HCT116 (cell line): Measurements from ENCODE around the gene SIRPA. TPM values are rescaled to one million over a fixed set of nuclear protein-coding genes. Genes with fewer than 3 reads are reported as not detected.

Experiments
- ATAC-seq: fragments of 200-7000 bp; cut with Tn5 transposase; 2 replicates; pipeline ENCODE4 v1.9.1; 2020; ENCODE audit warnings: mild to moderate bottlenecking, moderate library complexity
- BruUV-seq: library from RNA; stranded (reverse); fragments of 400-500 nt; replicated peaks from 2 replicates; lab custom pipeline; 2021; lab: Mats Ljungman, UMichigan
- CTCF ChIA-PET: fragments of 300-600 bp; sonication (Branson Sonifier 250); formaldehyde crosslinking; loops from one replicate; lab custom pipeline; 2021; ENCODE audit warnings: antibody characterized with exemption; lab: Charles Lee
- POLR2A ChIA-PET: fragments of 300-600, 350-600 bp; sonication (Branson Sonifier 250); formaldehyde crosslinking; loops from one replicate; lab custom pipeline; 2021; ENCODE audit warnings: antibody characterized with exemption; lab: Charles Lee
- RAD21 ChIA-PET, 2 experiments: fragments of 300-600 bp; sonication (Branson Sonifier 250); formaldehyde crosslinking; loops; one replicate each; lab custom pipeline; 2023; ENCODE audit warnings: low total read pairs in 2 of 2; ENCODE audit not compliant: uncharacterized antibody in 2 of 2, unreplicated experiment in 2 of 2, low non-redundant PET in 1 of 2; lab: Charles Lee
- DNase-seq: peaks from one replicate; pipeline ENCODE4 v3.0.0-alpha.2; 2010; ENCODE audit warnings: low read depth, low spot score
- H2AFZ ChIP-seq: fragments of 200-600 bp; shearing (Covaris generic), sonication (generic); 2 replicates; pipeline ENCODE4 v1.6.1; 2017; ENCODE audit warnings: low read depth, mixed run types, mixed read lengths, antibody characterized with exemption, low read length; ENCODE audit not compliant: poor library complexity, severe bottlenecking
- H3K27ac ChIP-seq: 2 replicates; pipeline ENCODE4 v1.5.1; 2012; ENCODE audit warnings: low read depth, low read length
- H3K27me3 ChIP-seq: fragments of 200-600 bp; sonication (generic); 2 replicates; pipeline ENCODE4 v1.6.1; 2016; ENCODE audit warnings: mixed run types, low read length, mixed read lengths; ENCODE audit not compliant: insufficient read depth
- H3K36me3 ChIP-seq, 2 experiments: fragments of 200-500 bp in 1 of 2; fragments of 200-600 bp in 1 of 2; sonication (Bioruptor generic) in 1 of 2; sonication (generic) in 1 of 2; 2 replicates each; pipeline versions ENCODE4 v1.5.1 to v1.6.1; 2014 to 2016; ENCODE audit warnings: low read length in 2 of 2, inconsistent platforms in 1 of 2, mixed read lengths in 1 of 2, mixed run types in 1 of 2; ENCODE audit not compliant: insufficient read depth in 2 of 2, control insufficient read depth in 1 of 2
- H3K4me1 ChIP-seq, 2 experiments: fragments of 200-600 bp in 1 of 2; sonication (generic) in 1 of 2; 2 replicates each; pipeline versions ENCODE4 v1.5.1 to v1.6.1; 2012 to 2017; ENCODE audit warnings: low read length in 2 of 2, inconsistent platforms in 1 of 2, mild to moderate bottlenecking in 1 of 2, mixed read lengths in 1 of 2, mixed run types in 1 of 2, moderate library complexity in 1 of 2; ENCODE audit not compliant: insufficient read depth in 2 of 2, control insufficient read depth in 1 of 2
- H3K4me2 ChIP-seq: fragments of 200-600 bp; sonication (generic); 2 replicates; pipeline ENCODE4 v1.6.1; 2017; ENCODE audit warnings: mixed run types, low read length, mixed read lengths
- H3K4me3 ChIP-seq, 2 experiments: fragments of 200-600 bp in 1 of 2; sonication (generic) in 1 of 2; replicated peaks in 1 of 2; 2 replicates each; pipeline ENCODE4 v1.5.1; 2011 to 2016; ENCODE audit warnings: low read length in 2 of 2, control low read depth in 1 of 2, low read depth in 1 of 2, mild to moderate bottlenecking in 1 of 2, mixed read lengths in 1 of 2, mixed run types in 1 of 2
- H3K79me2 ChIP-seq: fragments of 200-600 bp; sonication (generic); 2 replicates; pipeline ENCODE4 v1.6.1; 2017; ENCODE audit warnings: mild to moderate bottlenecking, mixed run types, low read length, moderate library complexity, mixed read lengths; ENCODE audit not compliant: insufficient read depth
- H3K9ac ChIP-seq: fragments of 200-600 bp; sonication (generic); 2 replicates; pipeline ENCODE4 v1.6.1; 2016; ENCODE audit warnings: low read length, mixed read lengths
- H3K9me2 ChIP-seq: fragments of 200-600 bp; sonication (generic), shearing (Covaris generic); 2 replicates; pipeline ENCODE4 v1.6.1; 2017; ENCODE audit warnings: mixed run types, mild to moderate bottlenecking, moderate library complexity; ENCODE audit not compliant: insufficient read depth
- H3K9me3 ChIP-seq, 2 experiments: fragments of 200-500 bp in 1 of 2; fragments of 200-600 bp in 1 of 2; sonication (Bioruptor generic) in 1 of 2; sonication (generic) in 1 of 2; 2 replicates each; pipeline ENCODE4 v1.6.1; 2014 to 2017; ENCODE audit warnings: low read length in 2 of 2, mixed read lengths in 2 of 2, inconsistent platforms in 1 of 2, low read depth in 1 of 2, mild to moderate bottlenecking in 1 of 2, mixed run types in 1 of 2, moderate library complexity in 1 of 2; ENCODE audit not compliant: control insufficient read depth in 1 of 2, insufficient read depth in 1 of 2
- H4K20me1 ChIP-seq: fragments of 200-600 bp; sonication (generic), shearing (Covaris generic); 2 replicates; pipeline ENCODE4 v1.6.1; 2017; ENCODE audit warnings: mixed run types, mild to moderate bottlenecking, moderate library complexity; ENCODE audit not compliant: insufficient read depth
- ATF3 ChIP-seq: IDR thresholded peaks from 2 replicates; pipeline ENCODE4 v1.6.1; 2012
- CBX3 ChIP-seq: IDR thresholded peaks from 2 replicates; pipeline ENCODE4 v1.6.1; 2012; ENCODE audit warnings: low read depth
- CEBPB ChIP-seq: IDR thresholded peaks from 2 replicates; pipeline ENCODE4 v1.6.1; 2012; ENCODE audit warnings: low read depth
- EGR1 ChIP-seq: IDR thresholded peaks from 2 replicates; pipeline ENCODE4 v1.6.1; 2012; ENCODE audit warnings: low read depth
- ELF1 ChIP-seq: IDR thresholded peaks from 2 replicates; pipeline ENCODE4 v1.6.1; 2012; ENCODE audit warnings: low read depth, borderline replicate concordance
- EZH2 ChIP-seq: fragments of 200-600 bp; sonication (generic); IDR thresholded peaks from 2 replicates; pipeline ENCODE4 v1.6.1; 2017; ENCODE audit warnings: antibody characterized with exemption, mixed run types
- EZH2phosphoT487 ChIP-seq: fragments of 200-600 bp; IDR thresholded peaks from 2 replicates; pipeline ENCODE4 v1.6.1; 2018; ENCODE audit warnings: antibody characterized with exemption, borderline replicate concordance
- MAX ChIP-seq: IDR thresholded peaks from 2 replicates; pipeline ENCODE4 v1.6.1; 2012
- POLR2A ChIP-seq: IDR thresholded peaks from 2 replicates; pipeline ENCODE4 v1.7.0; 2011; ENCODE audit warnings: borderline replicate concordance; ENCODE audit not compliant: insufficient read depth, insufficient read length; ENCODE audit errors: extremely low read depth
- POLR2AphosphoS5 ChIP-seq: IDR thresholded peaks from 2 replicates; pipeline ENCODE4 v1.6.1; 2011; ENCODE audit warnings: mild to moderate bottlenecking, low read depth, low read length, moderate library complexity
- RAD21 ChIP-seq: IDR thresholded peaks from 2 replicates; pipeline ENCODE4 v1.6.1; 2012; ENCODE audit warnings: low read depth, mild to moderate bottlenecking
- SIN3A ChIP-seq: IDR thresholded peaks from 2 replicates; pipeline ENCODE4 v1.6.1; 2012; ENCODE audit warnings: low read depth
- SRF ChIP-seq: IDR thresholded peaks from 2 replicates; pipeline ENCODE4 v1.6.1; 2012; ENCODE audit warnings: low read depth
- TCF7L2 ChIP-seq: IDR thresholded peaks from 2 replicates; pipeline ENCODE4 v1.7.0; 2011; ENCODE audit warnings: borderline replicate concordance, inconsistent platforms; ENCODE audit not compliant: insufficient read depth, insufficient read length; ENCODE audit errors: extremely low read depth
- ZFX ChIP-seq: fragments of 450-650 bp; IDR thresholded peaks from 2 replicates; pipeline ENCODE4 v1.6.1; 2017
- intact Hi-C: fragments of 100-400 bp; cut with micrococcal nuclease; formaldehyde crosslinking; loops from 2 replicates; pipeline ENCODE4 v1.10.0; 2022
- total RNA-seq: library from RNA; stranded (reverse); gene quantifications from one replicate; pipeline ENCODE4 v1.2.1, GENCODE V29; 2021; ENCODE audit not compliant: unreplicated experiment
- TF ChIP-seq, protein P1 (sequence below), 3 experiments: fragments of 200-600 bp in 1 of 3; sonication (generic) in 1 of 3; IDR thresholded peaks in 2 of 3; conservative IDR thresholded peaks in 1 of 3; 2 replicates each; pipeline ENCODE4 v1.5.1; 2012 to 2017; ENCODE audit warnings: low read depth in 2 of 3, low read length in 2 of 3, antibody characterized with exemption in 1 of 3, borderline replicate concordance in 1 of 3, control low read depth in 1 of 3, mild to moderate bottlenecking in 1 of 3, mixed read lengths in 1 of 3, mixed run types in 1 of 3, moderate library complexity in 1 of 3; ENCODE audit not compliant: insufficient read depth in 1 of 3

Gene SIRPA
- total RNA-seq, 1 experiment from 2014 or later = 15.3 TPM

GRCh38 chr20:1911536-1911935 is 16.3 kb downstream of the SIRPA start:
- ATAC-seq = no peak
- no peaks in the 10 kb centered on the region for H3K27me3 ChIP-seq
- peaks cover 3% of the 10 kb centered on the region; the same call in 1 of the 2 replicates for H3K79me2 ChIP-seq

GRCh38 chr20:1912053-1912452 is 16.8 kb downstream of the SIRPA start:
- no peak for DNase-seq
- intact Hi-C loops = no loop called here
- CTCF ChIA-PET = no interaction called here
- peaks cover 3% of the 10 kb centered on the region; the same call in 1 of the 2 replicates for H3K79me2 ChIP-seq
- no peaks in the 10 kb centered on the region for H3K9me2 ChIP-seq
- H4K20me1 ChIP-seq = no peaks in the 10 kb centered on the region
- RAD21 ChIA-PET = no interaction called here
- no peak overlapping the region for H3K4me2 ChIP-seq
- H3K4me1 ChIP-seq = no peaks in the 10 kb centered on the region
- H3K27me3 ChIP-seq = no peaks in the 10 kb centered on the region
- no peak overlapping the region for H2AFZ ChIP-seq
- BruUV-seq = no TSS peak
- no peak for ATAC-seq
- POLR2A ChIA-PET = no interaction called here
- no peaks in the 10 kb centered on the region for H3K9me3 ChIP-seq
- no peaks in the 10 kb centered on the region; a peak in 1 of 4 replicates for H3K36me3 ChIP-seq
- H3K9ac ChIP-seq = no peak overlapping the region
- no peak overlapping the region for H3K4me3 ChIP-seq
- no peak overlapping the region for H3K27ac ChIP-seq
- TF ChIP-seq POLR2AphosphoS5 (no peak), CEBPB (no peak), EZH2 (no peak), CBX3 (no peak), EZH2phosphoT487 (no peak), ZFX (no peak), ATF3 (no peak), POLR2A (no peak), SIN3A (no peak), EGR1 (no peak), MAX (no peak), ELF1 (no peak), RAD21 (no peak)
- TF ChIP-seq, protein P1, sequence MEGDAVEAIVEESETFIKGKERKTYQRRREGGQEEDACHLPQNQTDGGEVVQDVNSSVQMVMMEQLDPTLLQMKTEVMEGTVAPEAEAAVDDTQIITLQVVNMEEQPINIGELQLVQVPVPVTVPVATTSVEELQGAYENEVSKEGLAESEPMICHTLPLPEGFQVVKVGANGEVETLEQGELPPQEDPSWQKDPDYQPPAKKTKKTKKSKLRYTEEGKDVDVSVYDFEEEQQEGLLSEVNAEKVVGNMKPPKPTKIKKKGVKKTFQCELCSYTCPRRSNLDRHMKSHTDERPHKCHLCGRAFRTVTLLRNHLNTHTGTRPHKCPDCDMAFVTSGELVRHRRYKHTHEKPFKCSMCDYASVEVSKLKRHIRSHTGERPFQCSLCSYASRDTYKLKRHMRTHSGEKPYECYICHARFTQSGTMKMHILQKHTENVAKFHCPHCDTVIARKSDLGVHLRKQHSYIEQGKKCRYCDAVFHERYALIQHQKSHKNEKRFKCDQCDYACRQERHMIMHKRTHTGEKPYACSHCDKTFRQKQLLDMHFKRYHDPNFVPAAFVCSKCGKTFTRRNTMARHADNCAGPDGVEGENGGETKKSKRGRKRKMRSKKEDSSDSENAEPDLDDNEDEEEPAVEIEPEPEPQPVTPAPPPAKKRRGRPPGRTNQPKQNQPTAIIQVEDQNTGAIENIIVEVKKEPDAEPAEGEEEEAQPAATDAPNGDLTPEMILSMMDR (IDR thresholded peaks at IDR 0.05 in 2 of 3, conservative IDR thresholded peaks at IDR 0.05 in 1 of 3; ENCODE audit: borderline replicate concordance in 1 of 3, insufficient read depth in 1 of 3, low read depth in 2 of 3, low read length in 2 of 3) = no peak

More at GRCh38 chr20:1911536-1911935, 16.3 kb downstream of the SIRPA start:
- no peak overlapping the region for H3K4me2 ChIP-seq
- RAD21 ChIA-PET = interaction anchor here in 1 of 2 experiments (0.7 kb wide), 1 partner anchor 379 kb away, joined by 5 read pairs; no protein-coding TSS in a partner anchor
- DNase-seq = no peak
- no peaks in the 10 kb centered on the region for H3K4me1 ChIP-seq
- no TSS peak for BruUV-seq
- H3K27ac ChIP-seq = no peak overlapping the region
- CTCF ChIA-PET = no interaction called here
- H2AFZ ChIP-seq = no peak overlapping the region
- no peaks in the 10 kb centered on the region for H3K9me2 ChIP-seq
- no peak overlapping the region for H3K9ac ChIP-seq
- no peak overlapping the region for H3K4me3 ChIP-seq
- no peaks in the 10 kb centered on the region for H3K36me3 ChIP-seq
- POLR2A ChIA-PET = no interaction called here
- TF ChIP-seq TCF7L2 (no peak), SIN3A (no peak), RAD21 (no peak), EGR1 (no peak), SRF (no peak), EZH2 (no peak)
- TF ChIP-seq, protein P1 (IDR thresholded peaks at IDR 0.05 in 2 of 3, conservative IDR thresholded peaks at IDR 0.05 in 1 of 3; ENCODE audit: borderline replicate concordance in 1 of 3, insufficient read depth in 1 of 3, low read depth in 2 of 3, low read length in 2 of 3) = no peak
- TF ChIP-seq, all 23 proteins: peak for 0
- H4K20me1 ChIP-seq = no peaks in the 10 kb centered on the region
- intact Hi-C loops = no loop called here
- no peaks in the 10 kb centered on the region for H3K9me3 ChIP-seq
